ENCODE results near the gene MORN3.

The MORN3 gene

GRCh38 chr12:121602766-121603165, 66.7 kb downstream of the MORN3 start:
- DNase-seq (ENCODE audit: low read depth): no peak

- no peak for DNase-seq (ENCODE audit: low read depth)
These were observed 68.6 kb downstream of the MORN3 start for GRCh38 chr12:121600702-121601336.
